Hepatocyte (in vitro differentiated cells): Measurements from ENCODE around the gene TCL1B. TPM values are rescaled to one million over a fixed set of nuclear protein-coding genes. Genes with fewer than 3 reads are reported as not detected.
"Not testable (repeated sequence)": the region's sequence is repeated elsewhere in the genome, so short reads cannot be mapped to it uniquely, and the experiment has no call there.

ENCODE experiments used
- DNase-seq: peaks from one replicate; pipeline ENCODE4 v3.0.0-alpha.2; 2016; ENCODE audit warnings: low spot score
- H2AFZ ChIP-seq: fragments of 200-600 bp; sonication (generic); 2 replicates; pipeline ENCODE4 v1.6.0; 2016; ENCODE audit warnings: antibody characterized with exemption, mild to moderate bottlenecking
- H3K27ac ChIP-seq: fragments of 200-600 bp; sonication (generic); 2 replicates; pipeline ENCODE4 v1.5.1; 2016; ENCODE audit warnings: mild to moderate bottlenecking
- H3K27me3 ChIP-seq: fragments of 200-600 bp; sonication (generic); 2 replicates; pipeline ENCODE4 v1.6.1; 2016
- H3K36me3 ChIP-seq: fragments of 200-600 bp; sonication (generic); replicated peaks from 2 replicates; pipeline ENCODE4 v1.5.1; 2016; ENCODE audit warnings: low read depth; ENCODE audit not compliant: insufficient read depth
- H3K4me1 ChIP-seq: fragments of 200-600 bp; sonication (generic); 2 replicates; pipeline ENCODE4 v1.5.1; 2016; ENCODE audit warnings: mild to moderate bottlenecking, moderate library complexity; ENCODE audit not compliant: insufficient read depth
- H3K4me2 ChIP-seq: fragments of 200-600 bp; sonication (generic); 2 replicates; pipeline ENCODE4 v1.6.0; 2016
- H3K4me3 ChIP-seq: fragments of 200-600 bp; sonication (generic); 2 replicates; pipeline ENCODE4 v1.5.1; 2016; ENCODE audit warnings: mild to moderate bottlenecking
- H3K79me2 ChIP-seq: fragments of 200-600 bp; sonication (generic); 2 replicates; pipeline ENCODE4 v1.6.0; 2017; ENCODE audit warnings: mild to moderate bottlenecking
- H3K9me2 ChIP-seq: fragments of 200-600 bp; sonication (generic); replicated peaks from 2 replicates; pipeline ENCODE4 v1.6.0; 2017; ENCODE audit warnings: mild to moderate bottlenecking; ENCODE audit not compliant: insufficient read depth
- H3K9me3 ChIP-seq: fragments of 200-600 bp; sonication (generic); 2 replicates; pipeline ENCODE4 v1.5.1; 2016; ENCODE audit warnings: low read depth, mild to moderate bottlenecking
- H4K20me1 ChIP-seq: fragments of 200-600 bp; sonication (generic); 2 replicates; pipeline ENCODE4 v1.6.0; 2016; ENCODE audit warnings: mild to moderate bottlenecking; ENCODE audit not compliant: insufficient read depth, poor library complexity, severe bottlenecking
- CTCF ChIP-seq: fragments of 200-600 bp; sonication (generic); IDR thresholded peaks from 2 replicates; pipeline ENCODE4 v1.5.1; 2016; ENCODE audit warnings: antibody characterized with exemption, mild to moderate bottlenecking; ENCODE audit not compliant: poor library complexity
- EZH2 ChIP-seq: fragments of 200-600 bp; sonication (generic); IDR thresholded peaks from 2 replicates; pipeline ENCODE4 v1.6.1; 2016; ENCODE audit warnings: antibody characterized with exemption, mild to moderate bottlenecking, borderline replicate concordance
- EZH2phosphoT487 ChIP-seq: fragments of 200-600 bp; sonication (generic); IDR thresholded peaks from one replicate; pipeline ENCODE4 v1.6.1; 2018; ENCODE audit warnings: antibody characterized with exemption, mild to moderate bottlenecking, low read depth, moderate library complexity; ENCODE audit not compliant: unreplicated experiment, severe bottlenecking
- WGBS: methylation state at CpG from one replicate; pipeline ENCODE4 v1.1.6; 2016; ENCODE audit warnings: low lambda C conversion rate; ENCODE audit errors: missing lambda C conversion rate; 5-methylcytosine and 5-hydroxymethylcytosine counted together
- polyA plus RNA-seq: library from polyadenylated mRNA; unstranded; fragments of >200 nt; fragmentation: Nextera tagmentation; extraction: Ambion mirVana; gene quantifications from 2 replicates; pipeline ENCODE4 v1.2.1, GENCODE V29; 2016
- total RNA-seq: library from RNA; depleted of rRNA; stranded (reverse); fragments of >200 nt; gene quantifications from 2 replicates; pipeline ENCODE4 v1.2.3, GENCODE V29; 2014

TCL1B gene
- total and polyA plus RNA-seq, 2 experiments from 2014 or later, result 0.50 TPM; not detected in 1

DNA sequence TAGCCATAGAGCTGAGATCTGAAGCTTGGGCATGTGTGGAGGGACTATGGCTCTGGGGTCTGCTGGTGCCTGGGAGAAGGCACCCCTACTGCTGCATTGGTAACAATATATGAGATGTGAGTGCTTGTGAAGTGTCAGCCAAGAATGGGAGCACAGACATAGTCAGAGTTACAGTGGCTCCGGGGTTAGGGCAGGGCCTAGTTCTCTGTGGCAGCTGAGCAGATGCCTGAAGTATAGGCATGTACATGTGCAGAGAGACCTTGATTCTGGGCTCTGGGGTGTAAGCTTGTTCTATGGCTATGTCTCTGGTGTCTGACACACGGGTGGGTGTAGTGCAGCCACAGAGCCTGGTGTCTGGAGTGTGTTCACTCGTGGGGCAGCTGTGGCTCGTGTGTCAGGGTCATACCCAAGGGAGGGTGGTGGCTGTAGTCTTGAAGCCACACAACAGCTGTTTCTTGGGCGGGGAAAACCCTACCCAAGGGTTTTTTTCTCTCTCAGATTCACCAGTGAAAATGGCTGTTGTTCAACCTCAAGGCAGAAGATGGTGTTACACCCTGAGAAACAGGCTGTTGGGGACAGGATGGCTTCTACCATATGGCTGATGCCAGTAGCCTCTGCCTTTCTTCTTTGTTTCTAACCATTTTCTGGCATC is 39.6 kb downstream of the TCL1B start:
- Histone ChIP-seq H3K36me3 (no peaks in the 10 kb centered on the region), H3K9me2 (no peaks in the 10 kb centered on the region), H3K27me3 (no peaks in the 10 kb centered on the region), H3K4me1 (no peaks in the 10 kb centered on the region), H2AFZ (no peak overlapping the region), H3K79me2 (no peaks in the 10 kb centered on the region), H3K9me3 (no peaks in the 10 kb centered on the region), H3K4me2 (no peak overlapping the region), H3K27ac (no peak overlapping the region), H4K20me1 (no peaks in the 10 kb centered on the region), H3K4me3 (no peak overlapping the region)
- TF ChIP-seq CTCF (no peak), EZH2phosphoT487 (no peak), EZH2 (no peak)
- 79% methylated on average over 5 of the region's 5 CpGs for WGBS
- DNase-seq, result no peak

GRCh38 chr14:95727056-95727700 is 41.0 kb downstream of the TCL1B start:
- Histone ChIP-seq H4K20me1 (no peaks in the 10 kb centered on the region), H3K27ac (no peak overlapping the region), H3K4me2 (no peak overlapping the region), H2AFZ (no peak overlapping the region), H3K36me3 (no peaks in the 10 kb centered on the region), H3K79me2 (no peaks in the 10 kb centered on the region), H3K27me3 (no peaks in the 10 kb centered on the region), H3K9me3 (no peaks in the 10 kb centered on the region), H3K9me2 (no peaks in the 10 kb centered on the region), H3K4me1 (no peaks in the 10 kb centered on the region), H3K4me3 (no peak overlapping the region)
- 79% methylated on average over 6 of the region's 6 CpGs for WGBS
- DNase-seq, result no peak
- TF ChIP-seq CTCF (no peak), EZH2phosphoT487 (no peak), EZH2 (no peak)

GRCh38 chr14:95729402-95730028 is 43.3 kb downstream of the TCL1B start:
- not testable (repeated sequence) for DNase-seq, H4K20me1 ChIP-seq, H3K4me1 ChIP-seq, H3K79me2 ChIP-seq, H3K36me3 ChIP-seq, H3K27me3 ChIP-seq, H2AFZ ChIP-seq, H3K4me3 ChIP-seq, H3K9me2 ChIP-seq, H3K27ac ChIP-seq, H3K9me3 ChIP-seq, H3K4me2 ChIP-seq
- WGBS, result 81% methylated on average over 8 of the region's 8 CpGs

DNA sequence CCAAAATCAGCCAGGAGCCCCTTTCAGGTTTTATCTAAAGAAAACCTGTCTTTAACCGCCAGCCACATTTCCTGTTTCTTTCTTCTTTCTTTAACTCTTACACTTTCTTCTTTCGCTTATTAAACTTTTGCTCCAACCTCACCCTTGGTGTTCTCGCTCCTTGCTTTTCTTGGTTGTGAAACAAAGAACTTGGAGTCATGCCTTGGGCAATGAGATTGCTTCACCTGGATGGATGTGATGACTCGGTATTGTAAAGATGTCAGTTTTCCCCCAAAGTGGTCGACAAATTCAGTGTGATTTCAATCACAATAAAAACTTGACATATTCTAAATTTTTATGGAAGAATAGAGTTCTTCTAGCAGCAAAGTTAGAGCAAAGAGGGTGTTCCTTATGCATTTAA is 43.9 kb downstream of the TCL1B start:
- Histone ChIP-seq H4K20me1 (no peaks in the 10 kb centered on the region), H3K27me3 (peaks cover 7% of the 10 kb centered on the region), H3K79me2 (no peaks in the 10 kb centered on the region), H3K9me3 (no peaks in the 10 kb centered on the region), H3K9me2 (no peaks in the 10 kb centered on the region), H3K27ac (no peak overlapping the region), H2AFZ (no peak overlapping the region), H3K4me2 (no peak overlapping the region), H3K4me1 (no peaks in the 10 kb centered on the region), H3K36me3 (no peaks in the 10 kb centered on the region), H3K4me3 (no peak overlapping the region)
- 88% methylated on average over 5 of the region's 5 CpGs for WGBS
- DNase-seq, result no peak
- TF ChIP-seq CTCF, result no peak
- TF ChIP-seq EZH2, result no peak
- no peak for TF ChIP-seq EZH2phosphoT487
